Keratinocyte (primary cell): Measurements from ENCODE around the gene EXOC4. TPM values are rescaled to one million over a fixed set of nuclear protein-coding genes. Genes with fewer than 3 reads are reported as not detected.

ENCODE experiments used
- DNase-seq: peaks from one replicate; pipeline ENCODE4 v3.0.0-alpha.2; 2011; ENCODE audit warnings: low read depth, missing footprints, low spot score
- FAIRE-seq: peaks from 2 replicates; lab custom pipeline; 2011; peaks lifted over from hg19 to GRCh38; lab: Jason Lieb, UNC
- H2AFZ ChIP-seq: 2 replicates; pipeline ENCODE4 v1.6.0; 2012; ENCODE audit warnings: low read length, control low read depth, inconsistent platforms; ENCODE audit not compliant: control insufficient read depth
- H3K27ac ChIP-seq: 2 replicates; pipeline ENCODE4 v1.5.1; 2011; ENCODE audit warnings: low read length; ENCODE audit not compliant: control insufficient read depth, insufficient read depth
- H3K27me3 ChIP-seq: 3 replicates; pipeline ENCODE4 v1.6.0; 2011; ENCODE audit warnings: low read length; ENCODE audit not compliant: control insufficient read depth, insufficient read depth; ENCODE audit errors: extremely low read depth
- H3K36me3 ChIP-seq, 2 experiments: 2 replicates in 1 of 2; 3 replicates in 1 of 2; pipeline ENCODE4 v1.5.1; 2011; ENCODE audit warnings: low read length in 2 of 2, mild to moderate bottlenecking in 1 of 2; ENCODE audit not compliant: control insufficient read depth in 2 of 2, insufficient read depth in 2 of 2; ENCODE audit errors: extremely low read depth in 1 of 2
- H3K4me1 ChIP-seq: 3 replicates; pipeline ENCODE4 v1.5.1; 2011; ENCODE audit warnings: low read length; ENCODE audit not compliant: control insufficient read depth, insufficient read depth; ENCODE audit errors: extremely low read depth
- H3K4me2 ChIP-seq: 3 replicates; pipeline ENCODE4 v1.6.0; 2011; ENCODE audit warnings: low read depth, low read length; ENCODE audit not compliant: control insufficient read depth, insufficient read depth; ENCODE audit errors: extremely low read depth
- H3K4me3 ChIP-seq, 3 experiments: fragments of 200-600 bp in 1 of 3; sonication (generic) in 1 of 3; 2 replicates in 2 of 3; 3 replicates in 1 of 3; pipeline ENCODE4 v1.5.1; 2011 to 2016; ENCODE audit warnings: low read length in 3 of 3, mild to moderate bottlenecking in 3 of 3, control low read depth in 2 of 3, inconsistent platforms in 1 of 3, low read depth in 1 of 3, mixed read lengths in 1 of 3, mixed run types in 1 of 3, moderate library complexity in 1 of 3; ENCODE audit not compliant: control insufficient read depth in 2 of 3, insufficient read depth in 2 of 3; ENCODE audit errors: extremely low read depth in 1 of 3
- H3K79me2 ChIP-seq: 2 replicates; pipeline ENCODE4 v1.6.0; 2012; ENCODE audit warnings: low read length; ENCODE audit not compliant: control insufficient read depth, insufficient read depth
- H3K9ac ChIP-seq: 3 replicates; pipeline ENCODE4 v1.6.0; 2011; ENCODE audit warnings: low read length; ENCODE audit not compliant: control insufficient read depth, insufficient read depth; ENCODE audit errors: extremely low read depth
- H3K9me1 ChIP-seq: 3 replicates; pipeline ENCODE4 v1.6.0; 2011; ENCODE audit warnings: low read length; ENCODE audit not compliant: control insufficient read depth, insufficient read depth; ENCODE audit errors: extremely low read depth
- H3K9me3 ChIP-seq: 2 replicates; pipeline ENCODE4 v1.5.1; 2012; ENCODE audit warnings: low read depth, low read length; ENCODE audit not compliant: control insufficient read depth
- H4K20me1 ChIP-seq: 3 replicates; pipeline ENCODE4 v1.6.0; 2011; ENCODE audit warnings: low read length; ENCODE audit not compliant: control insufficient read depth, insufficient read depth; ENCODE audit errors: extremely low read depth
- EZH2 ChIP-seq: IDR thresholded peaks from one replicate; pipeline ENCODE4 v1.6.1; 2012; ENCODE audit warnings: inconsistent platforms, mild to moderate bottlenecking, low read length, moderate library complexity
- dilution Hi-C: fragments of 300-500 bp; cut with MboI; formaldehyde crosslinking; loops from one replicate; pipeline ENCODE4 v1.7.0; 2020; ENCODE audit warnings: low sequenced_read_pairs; ENCODE audit not compliant: extremely low pct_ligation_motif_present
- polyA plus RNA-seq, 5 experiments: library from polyadenylated mRNA; depleted of rRNA in 3 of 5; stranded (reverse) in 3 of 5; stranded (forward) in 1 of 5; unstranded in 1 of 5; fragments of >200 nt; gene quantifications; 1 replicate in 1 of 5; 2 replicates in 3 of 5; 3 replicates in 1 of 5; pipeline versions ENCODE4 v1.2.1 to v1.2.3, GENCODE V29; 2011 to 2012; ENCODE audit warnings: missing spikeins in 2 of 5, low read depth in 1 of 5, low replicate concordance in 1 of 5
- TF ChIP-seq, protein P1 (sequence below), 3 experiments: IDR thresholded peaks in 1 of 3; conservative IDR thresholded peaks in 1 of 3; optimal IDR thresholded peaks in 1 of 3; 2 replicates in 2 of 3; 3 replicates in 1 of 3; pipeline versions ENCODE3 to v1.5.1; 2011; ENCODE audit warnings: low read length in 3 of 3, mild to moderate bottlenecking in 3 of 3, moderate library complexity in 2 of 3, control low read depth in 1 of 3, inconsistent platforms in 1 of 3; ENCODE audit not compliant: insufficient read depth in 2 of 3; ENCODE audit errors: extremely low read depth in 1 of 3

The EXOC4 gene
- polyA plus RNA-seq, 1 donor (not counting 4 experiments of a cell fraction or from before 2014, with no cell fraction given), result 52.6 TPM

- no peak for FAIRE-seq
Observed at GRCh38 chr7:133794479-133794878, 541.6 kb downstream of the EXOC4 start.

GRCh38 chr7:133795068-133795665 lies 542.3 kb downstream of the EXOC4 start:
- H3K4me1 ChIP-seq, result peaks cover 3% of the 10 kb centered on the region
- H3K27ac ChIP-seq, result no peak overlapping the region
- dilution Hi-C loops, result no loop called here
- TF ChIP-seq EZH2, result no peak
- TF ChIP-seq, protein P1, sequence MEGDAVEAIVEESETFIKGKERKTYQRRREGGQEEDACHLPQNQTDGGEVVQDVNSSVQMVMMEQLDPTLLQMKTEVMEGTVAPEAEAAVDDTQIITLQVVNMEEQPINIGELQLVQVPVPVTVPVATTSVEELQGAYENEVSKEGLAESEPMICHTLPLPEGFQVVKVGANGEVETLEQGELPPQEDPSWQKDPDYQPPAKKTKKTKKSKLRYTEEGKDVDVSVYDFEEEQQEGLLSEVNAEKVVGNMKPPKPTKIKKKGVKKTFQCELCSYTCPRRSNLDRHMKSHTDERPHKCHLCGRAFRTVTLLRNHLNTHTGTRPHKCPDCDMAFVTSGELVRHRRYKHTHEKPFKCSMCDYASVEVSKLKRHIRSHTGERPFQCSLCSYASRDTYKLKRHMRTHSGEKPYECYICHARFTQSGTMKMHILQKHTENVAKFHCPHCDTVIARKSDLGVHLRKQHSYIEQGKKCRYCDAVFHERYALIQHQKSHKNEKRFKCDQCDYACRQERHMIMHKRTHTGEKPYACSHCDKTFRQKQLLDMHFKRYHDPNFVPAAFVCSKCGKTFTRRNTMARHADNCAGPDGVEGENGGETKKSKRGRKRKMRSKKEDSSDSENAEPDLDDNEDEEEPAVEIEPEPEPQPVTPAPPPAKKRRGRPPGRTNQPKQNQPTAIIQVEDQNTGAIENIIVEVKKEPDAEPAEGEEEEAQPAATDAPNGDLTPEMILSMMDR (optimal IDR thresholded peaks at IDR 0.05 in 1 of 3, IDR thresholded peaks at IDR 0.05 in 1 of 3, conservative IDR thresholded peaks at IDR 0.05 in 1 of 3; ENCODE audit: extremely low read depth in 1 of 3, insufficient read depth in 2 of 3, low read length in 3 of 3), result no peak
- FAIRE-seq (no peak), DNase-seq (no peak)
- no peak overlapping the region for H2AFZ ChIP-seq
- no peaks in the 10 kb centered on the region for H3K9me3 ChIP-seq
- H4K20me1 ChIP-seq, result no peaks in the 10 kb centered on the region
- no peaks in the 10 kb centered on the region for H3K27me3 ChIP-seq
- H3K4me2 ChIP-seq, result no peak overlapping the region
- H3K4me3 ChIP-seq, result no peak overlapping the region
- peaks cover 2% of the 10 kb centered on the region for H3K9me1 ChIP-seq
- no peak overlapping the region for H3K9ac ChIP-seq
- no peaks in the 10 kb centered on the region for H3K36me3 ChIP-seq
- no peaks in the 10 kb centered on the region for H3K79me2 ChIP-seq

More at GRCh38 chr7:133794479-133794878, 541.6 kb downstream of the EXOC4 start:
- H3K9me3 ChIP-seq, result no peaks in the 10 kb centered on the region
- H3K9ac ChIP-seq, result no peak overlapping the region
- dilution Hi-C loops, result no loop called here
- H3K27ac ChIP-seq, result no peak overlapping the region
- no peak overlapping the region for H2AFZ ChIP-seq
- H3K4me2 ChIP-seq, result no peak overlapping the region
- H3K36me3 ChIP-seq, result no peaks in the 10 kb centered on the region
- peaks cover 3% of the 10 kb centered on the region for H3K4me1 ChIP-seq
- peaks cover 2% of the 10 kb centered on the region for H3K9me1 ChIP-seq
- no peaks in the 10 kb centered on the region for H3K27me3 ChIP-seq
- H3K4me3 ChIP-seq, result no peak overlapping the region
- TF ChIP-seq, protein P1 (optimal IDR thresholded peaks at IDR 0.05 in 1 of 3, IDR thresholded peaks at IDR 0.05 in 1 of 3, conservative IDR thresholded peaks at IDR 0.05 in 1 of 3; ENCODE audit: extremely low read depth in 1 of 3, insufficient read depth in 2 of 3, low read length in 3 of 3), result no peak
- no peak for TF ChIP-seq EZH2
- DNase-seq, result no peak
- no peaks in the 10 kb centered on the region for H4K20me1 ChIP-seq
- H3K79me2 ChIP-seq, result no peaks in the 10 kb centered on the region
